SKM-1 (cell line): ENCODE measurements around the gene KRTAP2-3.
"Not testable (repeated sequence)": the region's sequence is repeated elsewhere in the genome, so short reads cannot be mapped to it uniquely, and the experiment has no call there.

ENCODE experiments used
- DNase-seq: peaks from one replicate; lab custom pipeline; 2025; ENCODE audit not compliant: unreplicated experiment; lab: John Stamatoyannopoulos, UW

The KRTAP2-3 gene

DNA sequence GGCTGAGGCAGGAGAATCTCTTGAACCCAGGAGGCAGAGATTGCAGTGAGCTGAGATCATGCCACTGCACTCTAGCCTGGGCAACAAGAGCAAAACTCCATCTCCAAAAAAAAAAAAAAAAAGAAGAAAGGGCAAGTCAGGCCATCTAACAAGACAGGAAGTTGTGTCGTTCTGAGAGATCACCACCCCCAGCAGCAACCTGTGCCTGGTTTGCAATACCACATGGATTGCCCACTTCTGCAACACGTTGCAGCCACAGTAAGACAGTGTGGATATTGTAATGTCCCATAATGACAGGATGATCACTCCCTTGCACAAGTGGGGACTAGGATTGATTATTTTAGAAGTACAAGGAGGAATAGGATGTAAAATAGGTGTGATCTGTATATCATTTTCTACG is 9.1 kb upstream of the KRTAP2-3 start:
- no peak for DNase-seq

DNA sequence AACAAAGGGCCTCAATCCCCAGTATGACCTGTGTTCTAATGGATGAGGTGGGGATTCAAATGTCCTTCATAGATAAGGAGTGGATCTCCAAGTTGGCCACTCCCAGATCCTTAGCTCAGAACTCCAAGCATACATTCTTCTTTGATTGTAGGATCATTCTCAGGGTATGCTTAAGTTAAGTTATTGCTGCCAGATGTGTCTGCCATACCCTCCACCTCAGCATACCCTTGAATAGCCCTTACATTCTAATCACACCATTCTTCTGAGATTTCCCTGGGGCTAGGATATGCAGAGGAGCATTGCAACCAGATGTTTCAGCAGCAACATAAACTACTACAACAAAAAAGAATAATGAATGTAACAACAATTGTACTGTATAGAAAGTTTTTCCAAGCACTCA is 7.4 kb upstream of the KRTAP2-3 start:
- DNase-seq = no peak

DNA sequence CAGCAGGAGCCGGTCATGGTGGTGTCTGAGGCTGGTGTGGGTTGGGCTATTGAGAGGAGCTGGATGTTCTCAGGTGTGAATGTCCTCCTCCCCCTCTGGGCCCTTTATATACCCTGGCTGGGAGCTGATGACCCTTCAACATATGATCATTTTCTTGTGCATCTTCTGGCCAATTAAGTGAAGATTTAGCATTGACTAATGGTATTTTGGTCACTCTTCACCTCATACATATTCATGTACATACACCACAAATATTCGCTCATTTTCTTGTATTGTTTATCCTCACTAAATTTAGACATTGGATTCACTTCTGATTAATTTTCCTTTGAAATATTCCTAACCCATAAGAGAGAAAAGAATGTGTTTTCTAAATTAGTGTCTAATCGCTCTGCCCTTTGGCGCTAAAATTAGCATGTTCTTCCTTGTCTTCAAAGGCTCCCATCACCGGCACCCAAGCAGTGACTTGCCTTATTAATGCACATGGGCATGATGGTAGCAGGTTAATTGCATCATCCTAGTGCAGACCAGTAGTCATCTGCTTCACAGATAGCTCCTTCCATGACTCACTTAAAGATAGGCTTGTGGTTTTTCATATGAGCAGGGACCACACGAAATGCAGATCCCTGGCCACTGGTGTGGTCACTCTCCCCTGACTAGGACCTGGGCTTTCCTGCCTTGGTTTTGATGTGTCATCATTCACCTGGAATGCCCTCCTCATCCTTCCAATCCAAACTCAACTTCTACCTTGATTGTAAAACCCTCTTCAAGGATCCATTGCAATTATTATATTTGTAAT is 6.1 kb upstream of the KRTAP2-3 start, which contains the start of gene KRTAP2-4:
TSS of gene KRTAP2-4 (minus strand) at position 51 of the 796 bp plus-strand sequence. CDS start at position 17, 34 bp downstream.
- DNase-seq = no peak

DNA sequence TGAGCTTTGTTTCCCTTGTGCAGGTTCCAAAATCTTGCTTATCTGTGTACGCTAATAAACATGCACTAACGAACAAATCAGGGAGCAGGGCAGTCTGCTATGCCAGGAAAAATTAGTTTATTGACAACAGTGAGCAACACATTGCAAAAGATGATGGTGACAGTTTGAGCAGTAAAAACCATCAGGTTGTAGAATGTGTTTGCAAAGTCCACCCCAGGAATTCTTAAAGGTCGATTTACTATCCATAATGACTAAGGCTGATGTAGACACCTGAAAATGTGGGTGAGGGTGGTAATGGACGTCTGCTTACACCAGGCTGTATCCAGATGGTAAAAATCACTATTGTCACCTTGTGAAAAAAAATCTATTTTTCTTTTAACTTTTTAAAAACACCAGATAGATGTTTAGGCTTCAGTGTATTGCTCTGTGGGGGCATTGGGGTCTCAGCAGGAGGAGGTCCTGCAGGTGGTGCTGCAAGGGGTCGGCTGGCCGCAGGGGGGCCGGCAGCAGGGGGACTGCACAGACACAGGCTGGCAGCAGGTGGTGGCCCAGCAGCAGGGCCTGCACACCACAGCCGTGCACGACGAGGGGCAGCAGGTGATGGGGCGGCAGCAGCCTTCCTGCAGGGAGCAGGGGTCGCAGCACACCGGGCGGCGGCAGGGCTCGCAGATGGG is 5.2 kb upstream of the KRTAP2-3 start:
- not testable (repeated sequence) for DNase-seq

DNA sequence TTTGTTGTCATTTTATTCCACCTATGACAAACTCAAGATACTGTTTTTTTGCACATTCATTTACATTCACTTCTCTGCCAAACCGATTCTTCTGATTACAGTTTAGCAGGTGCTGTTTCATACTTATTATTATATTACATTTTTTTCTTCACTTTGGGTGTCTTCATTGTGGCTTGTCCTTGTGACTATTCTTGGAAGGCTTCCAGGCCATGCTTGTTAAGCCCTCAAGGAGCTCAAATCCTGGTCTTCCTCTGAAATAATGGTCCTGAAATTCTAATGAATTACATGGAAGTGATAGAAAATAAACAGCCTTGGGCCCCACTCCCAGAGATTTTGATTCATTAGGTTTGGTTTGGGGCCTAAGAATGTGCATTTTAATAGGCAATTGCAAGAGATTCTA is 4.4 kb upstream of the KRTAP2-3 start:
- no peak for DNase-seq

DNA sequence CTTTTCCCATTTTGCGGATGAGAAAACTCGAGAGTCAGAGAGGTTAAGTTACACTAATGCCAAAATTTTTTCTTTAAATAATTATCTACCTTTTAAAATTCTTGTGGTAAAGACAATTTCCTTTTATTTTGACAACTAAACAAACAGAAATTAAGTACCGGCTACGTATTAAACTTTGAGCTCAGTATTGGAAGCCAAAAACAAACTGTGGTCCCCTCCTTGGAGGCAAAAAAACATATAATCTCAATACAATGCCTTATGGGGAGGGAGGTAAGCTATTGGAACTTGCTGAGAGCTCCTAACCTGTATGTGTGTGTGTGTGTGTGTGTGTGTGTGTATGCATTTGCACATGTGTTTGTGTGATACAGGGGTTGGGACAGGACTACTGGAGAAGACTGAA is 3.5 kb upstream of the KRTAP2-3 start:
- DNase-seq = no peak

DNA sequence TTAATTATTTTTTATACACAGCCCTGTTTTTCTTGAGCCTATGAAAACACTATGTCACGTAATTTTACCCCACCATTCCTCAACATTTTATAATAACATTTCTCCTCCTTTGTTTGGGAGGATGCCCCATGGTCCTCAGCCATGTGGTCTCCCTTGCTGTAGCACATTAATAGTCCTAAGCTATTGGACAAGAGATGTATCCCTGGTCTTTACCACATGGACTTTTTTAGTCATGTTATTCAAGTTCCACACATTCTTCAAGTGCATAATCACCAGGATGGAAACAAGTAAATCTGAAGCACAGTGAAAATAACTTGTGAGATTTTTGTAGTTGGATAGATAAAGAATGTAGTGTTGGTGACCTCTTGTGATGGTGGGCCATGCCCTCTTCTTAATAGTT is 2.0 kb upstream of the KRTAP2-3 start:
- no peak for DNase-seq

DNA sequence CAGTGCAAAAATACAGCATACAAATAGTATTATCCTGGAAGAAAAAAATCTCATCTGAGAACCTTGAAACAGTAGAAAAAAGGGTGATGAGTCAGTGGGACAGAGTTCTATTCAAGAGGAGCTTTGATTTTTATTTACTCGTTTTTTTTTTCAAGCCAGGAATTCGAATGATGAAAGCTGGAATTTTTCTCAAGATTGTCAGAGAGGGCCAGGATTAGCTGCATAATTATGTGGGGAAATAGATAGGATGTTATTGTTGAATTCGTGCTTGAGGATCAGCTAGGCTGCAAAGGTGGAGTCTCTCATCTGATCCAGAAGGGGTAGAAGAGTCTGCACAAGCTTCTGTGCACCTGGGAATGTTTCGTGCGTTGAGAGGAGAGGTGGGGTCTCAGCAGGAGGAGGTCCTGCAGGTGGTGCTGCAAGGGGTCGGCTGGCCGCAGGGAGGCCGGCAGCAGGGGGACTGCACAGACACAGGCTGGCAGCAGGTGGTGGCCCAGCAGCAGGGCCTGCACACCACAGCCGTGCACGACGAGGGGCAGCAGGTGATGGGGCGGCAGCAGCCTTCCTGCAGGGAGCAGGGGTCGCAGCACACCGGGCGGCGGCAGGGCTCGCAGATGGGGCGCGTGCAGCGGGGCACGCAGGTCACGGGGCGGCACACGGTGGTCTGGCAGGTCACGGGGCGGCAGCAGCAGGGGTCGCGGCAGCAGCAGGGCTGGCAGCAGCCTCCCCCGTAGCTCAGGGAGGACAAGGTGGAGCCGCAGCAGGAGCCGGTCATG is 450 bp downstream of the KRTAP2-3 start:
- DNase-seq = not testable (repeated sequence)

DNA sequence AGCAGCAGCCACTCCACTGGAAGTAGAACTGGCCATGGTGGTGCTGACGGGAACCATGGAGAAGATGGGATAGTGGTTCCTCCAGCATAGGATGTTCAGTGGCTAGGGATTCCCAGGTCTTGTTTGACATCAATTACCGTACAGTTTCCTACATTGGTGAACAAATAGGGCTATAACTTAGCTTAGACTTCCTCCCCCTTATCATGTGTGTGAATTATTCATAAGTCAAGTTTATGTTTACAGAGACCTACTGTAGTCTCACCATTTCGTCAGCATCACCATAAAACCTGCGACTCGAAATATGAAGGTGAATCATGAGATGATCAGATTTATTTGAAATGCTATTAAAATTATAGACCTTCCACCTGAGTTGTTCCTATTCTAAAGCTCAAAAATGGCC is 1.2 kb downstream of the KRTAP2-3 start:
- DNase-seq = no peak

DNA sequence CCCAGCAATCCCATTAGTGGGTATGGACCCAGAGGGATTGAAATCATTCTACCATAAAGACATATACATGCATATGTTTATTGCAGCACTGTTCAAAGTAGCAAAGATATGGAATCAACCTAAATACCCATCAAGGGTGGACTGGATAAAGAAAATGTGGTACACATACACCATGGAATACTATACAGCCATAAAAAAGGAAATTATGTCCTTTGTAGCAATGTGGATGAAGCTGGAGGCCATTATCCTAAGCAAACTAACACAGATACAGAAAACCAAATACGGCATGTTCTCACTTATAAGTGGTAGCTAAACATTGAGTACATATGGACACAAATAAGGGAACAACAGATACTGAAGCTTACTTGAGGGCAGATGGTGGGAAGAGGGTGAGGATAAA is 2.4 kb downstream of the KRTAP2-3 start:
- DNase-seq = no peak

DNA sequence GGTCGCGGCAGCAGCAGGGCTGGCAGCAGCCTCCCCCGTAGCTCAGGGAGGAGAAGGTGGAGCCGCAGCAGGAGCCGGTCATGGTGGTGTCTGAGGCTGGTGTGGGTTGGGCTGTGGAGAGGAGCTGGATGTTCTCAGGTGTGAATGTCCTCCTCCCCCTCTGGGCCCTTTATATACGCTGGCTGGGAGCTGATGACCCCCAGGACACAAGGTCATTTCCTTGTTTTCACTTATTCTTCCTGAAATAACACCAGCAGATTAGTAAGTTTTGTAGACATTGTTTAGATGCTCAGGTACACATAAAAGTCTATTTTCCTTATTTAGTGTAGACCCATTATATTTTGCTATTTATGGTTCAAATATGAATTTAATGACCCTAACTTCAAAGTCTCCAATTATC is 4.8 kb downstream of the KRTAP2-3 start, which contains the start of gene KRTAP2-2:
TSS of gene KRTAP2-2 (minus strand) at position 101 of the 400 bp plus-strand sequence. CDS start at position 82, 19 bp downstream.
- DNase-seq = not testable (repeated sequence)

DNA sequence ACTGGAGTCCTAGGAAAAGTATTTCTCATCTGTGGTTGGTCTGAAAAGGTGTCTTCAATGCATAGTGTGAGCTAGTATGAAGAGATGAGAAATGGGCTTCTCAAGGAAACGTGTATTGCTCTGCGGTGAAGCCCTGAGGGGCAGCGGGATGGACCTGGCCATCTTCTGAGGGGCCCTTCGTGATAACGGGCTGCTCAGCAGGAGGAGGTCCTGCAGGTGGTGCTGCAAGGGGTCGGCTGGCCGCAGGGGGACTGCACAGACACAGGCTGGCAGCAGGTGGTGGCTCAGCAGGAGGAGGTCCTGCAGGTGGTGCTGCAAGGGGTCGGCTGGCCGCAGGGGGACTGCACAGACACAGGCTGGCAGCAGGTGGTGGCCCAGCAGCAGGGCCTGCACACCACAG is 5.4 kb downstream of the KRTAP2-3 start:
- DNase-seq = not testable (repeated sequence)

DNA sequence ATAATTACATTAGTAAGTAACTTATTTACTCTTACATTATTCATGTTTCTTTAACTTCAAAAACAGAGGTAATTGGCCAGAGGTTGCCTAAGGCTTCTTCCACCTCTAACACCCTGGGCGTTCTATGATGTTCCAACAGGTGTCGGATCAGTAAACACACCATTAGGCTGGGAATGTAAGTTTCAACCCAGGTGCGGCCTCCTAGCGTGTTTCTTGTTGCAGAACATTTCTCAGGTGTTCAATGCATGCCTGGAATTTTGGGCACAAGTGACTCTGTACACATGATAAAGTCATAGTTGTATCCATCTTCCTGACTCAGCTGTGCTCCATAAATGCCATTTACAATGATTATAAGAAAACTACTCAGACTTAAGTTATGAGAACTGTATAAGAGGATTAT is 5.9 kb downstream of the KRTAP2-3 start:
- DNase-seq = no peak

DNA sequence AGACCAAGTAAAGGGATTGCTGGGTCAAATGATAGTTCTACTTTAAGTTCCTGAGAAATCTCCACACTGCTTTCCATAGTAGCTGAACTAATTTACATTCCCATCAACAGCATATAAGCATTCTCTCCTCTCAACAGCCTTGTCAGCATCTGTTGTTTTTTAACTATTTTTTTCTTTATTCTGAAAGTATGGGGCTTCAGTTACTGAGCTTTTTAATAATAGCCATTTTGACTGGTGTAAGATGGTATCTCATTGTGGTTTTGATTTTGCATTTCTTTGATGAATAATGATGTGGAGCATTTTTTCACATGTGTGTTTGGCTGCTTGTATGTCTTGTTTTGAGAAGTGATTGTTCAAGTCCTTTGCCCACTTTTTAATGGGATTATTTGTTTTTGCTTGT is 7.3 kb downstream of the KRTAP2-3 start:
- DNase-seq = no peak

DNA sequence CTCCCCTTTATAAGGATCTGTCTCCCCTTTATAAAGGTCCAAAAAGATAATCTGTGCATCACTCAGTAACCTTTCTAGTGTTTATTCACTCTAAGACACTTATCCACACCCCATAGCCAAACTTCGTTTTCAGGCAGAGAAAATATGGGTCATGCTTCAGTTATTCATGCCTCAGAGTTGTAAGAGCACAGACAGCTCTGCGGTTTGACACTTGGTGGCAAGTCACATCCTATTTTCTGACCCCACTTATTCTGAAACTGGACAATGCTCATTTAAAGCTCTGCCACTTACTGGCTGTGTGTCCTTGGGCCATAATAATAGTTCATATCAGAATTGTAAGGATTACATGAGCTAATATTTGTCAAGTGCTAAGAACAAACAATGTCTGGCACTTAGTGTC is 10.8 kb downstream of the KRTAP2-3 start:
- no peak for DNase-seq

DNA sequence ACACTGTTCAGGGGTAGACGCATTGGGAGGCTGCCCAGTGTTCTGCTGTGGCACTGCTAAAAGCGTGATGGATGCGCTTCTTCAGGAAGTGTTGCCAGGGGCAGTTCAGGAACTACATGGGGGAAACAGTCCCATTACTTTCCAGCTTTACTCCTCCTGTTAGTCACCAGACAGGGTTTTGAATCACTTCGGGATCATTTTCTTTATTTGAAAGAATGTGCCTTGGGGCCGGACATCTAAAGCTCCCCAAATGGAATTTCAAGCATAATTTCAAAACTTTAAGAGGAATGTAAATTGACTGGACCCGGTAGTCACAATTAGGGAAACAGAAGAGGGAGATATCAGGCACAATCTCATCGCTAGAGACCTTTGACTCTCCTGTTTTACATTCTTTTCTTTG is 11.5 kb downstream of the KRTAP2-3 start:
- DNase-seq = no peak

DNA sequence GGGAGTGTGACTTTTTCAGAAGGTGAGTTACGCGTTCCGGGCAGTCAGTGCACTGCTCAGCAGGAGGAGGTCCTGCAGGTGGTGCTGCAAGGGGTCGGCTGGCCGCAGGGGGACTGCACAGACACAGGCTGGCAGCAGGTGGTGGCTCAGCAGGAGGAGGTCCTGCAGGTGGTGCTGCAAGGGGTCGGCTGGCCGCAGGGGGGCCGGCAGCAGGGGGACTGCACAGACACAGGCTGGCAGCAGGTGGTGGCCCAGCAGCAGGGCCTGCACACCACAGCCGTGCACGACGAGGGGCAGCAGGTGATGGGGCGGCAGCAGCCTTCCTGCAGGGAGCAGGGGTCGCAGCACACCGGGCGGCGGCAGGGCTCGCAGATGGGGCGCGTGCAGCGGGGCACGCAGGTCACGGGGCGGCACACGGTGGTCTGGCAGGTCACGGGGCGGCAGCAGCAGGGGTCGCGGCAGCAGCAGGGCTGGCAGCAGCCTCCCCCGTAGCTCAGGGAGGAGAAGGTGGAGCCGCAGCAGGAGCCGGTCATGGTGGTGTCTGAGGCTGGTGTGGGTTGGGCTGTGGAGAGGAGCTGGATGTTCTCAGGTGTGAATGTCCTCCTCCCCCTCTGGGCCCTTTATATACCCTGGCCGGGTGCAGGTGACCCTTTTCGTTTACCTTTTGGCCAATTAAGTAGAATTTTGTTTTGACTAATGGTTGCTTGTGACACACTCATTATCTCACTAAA is 13.0 kb downstream of the KRTAP2-3 start, which contains the start of gene KRTAP2-1:
TSS of gene KRTAP2-1 (minus strand) at position 582 of the 731 bp plus-strand sequence. CDS start at position 533, 49 bp downstream.
- DNase-seq = not testable (repeated sequence)

DNA sequence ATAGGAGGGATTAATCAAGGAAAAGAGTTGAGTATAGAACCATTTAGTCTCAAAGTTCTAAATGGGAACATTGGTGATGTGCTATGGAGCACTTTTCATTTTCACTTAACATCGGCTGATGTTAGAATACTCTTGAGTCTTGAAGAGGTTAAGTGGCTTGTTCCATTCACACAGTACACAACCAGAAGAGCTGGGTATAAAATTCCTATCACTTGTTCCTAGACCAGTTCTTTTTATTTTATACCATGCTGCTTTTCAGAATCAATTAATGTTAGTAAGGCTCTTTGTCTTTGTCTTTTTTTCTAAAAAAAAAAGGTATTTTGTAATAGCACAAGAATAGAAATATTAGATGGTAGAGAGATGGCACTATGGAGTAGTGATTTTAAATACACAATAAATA is 17.0 kb downstream of the KRTAP2-3 start:
- no peak for DNase-seq

DNA sequence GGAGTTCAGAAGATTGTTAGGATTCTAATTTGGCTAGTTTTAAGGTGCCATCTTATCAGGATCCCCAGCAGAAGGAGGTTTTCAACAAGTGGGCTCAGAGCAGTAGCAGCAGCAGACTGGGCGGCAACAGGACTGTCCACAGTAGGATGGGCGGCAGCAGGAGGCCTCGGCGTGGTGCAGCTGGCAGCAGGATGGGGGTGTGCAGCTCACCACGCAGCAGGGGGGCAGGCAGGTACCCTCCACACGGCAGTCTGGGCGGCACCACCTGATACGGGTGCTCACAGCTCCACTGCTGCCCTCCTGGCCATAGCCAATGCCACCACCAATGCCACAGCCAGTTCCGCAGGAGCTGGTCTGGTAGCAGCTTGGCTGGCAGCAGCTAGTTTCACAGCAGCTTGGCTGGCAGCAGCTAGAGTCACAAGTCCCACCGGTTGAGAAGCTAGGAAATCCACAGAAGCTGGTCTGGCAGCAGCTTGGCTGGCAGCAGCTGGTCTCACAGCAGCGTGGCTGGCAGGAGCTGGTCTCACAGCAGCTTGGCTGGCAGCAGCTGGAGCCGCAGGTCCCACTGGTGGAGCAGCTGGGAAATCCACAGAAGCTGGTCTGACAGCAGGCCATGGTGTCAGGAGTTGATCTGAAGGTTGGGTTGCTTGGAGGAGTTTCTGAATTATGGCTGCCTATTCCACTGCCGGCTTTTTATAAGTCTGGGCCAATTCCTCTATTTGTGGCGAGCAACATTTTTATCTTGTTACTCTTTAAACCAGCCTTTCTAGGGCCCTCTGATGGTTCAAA is 18.9 kb downstream of the KRTAP2-3 start, which contains the start of gene KRTAP1-1:
TSS of gene KRTAP1-1 (minus strand) at position 668 of the 789 bp plus-strand sequence. CDS start at position 615, 53 bp downstream.
- not testable (repeated sequence) for DNase-seq

DNA sequence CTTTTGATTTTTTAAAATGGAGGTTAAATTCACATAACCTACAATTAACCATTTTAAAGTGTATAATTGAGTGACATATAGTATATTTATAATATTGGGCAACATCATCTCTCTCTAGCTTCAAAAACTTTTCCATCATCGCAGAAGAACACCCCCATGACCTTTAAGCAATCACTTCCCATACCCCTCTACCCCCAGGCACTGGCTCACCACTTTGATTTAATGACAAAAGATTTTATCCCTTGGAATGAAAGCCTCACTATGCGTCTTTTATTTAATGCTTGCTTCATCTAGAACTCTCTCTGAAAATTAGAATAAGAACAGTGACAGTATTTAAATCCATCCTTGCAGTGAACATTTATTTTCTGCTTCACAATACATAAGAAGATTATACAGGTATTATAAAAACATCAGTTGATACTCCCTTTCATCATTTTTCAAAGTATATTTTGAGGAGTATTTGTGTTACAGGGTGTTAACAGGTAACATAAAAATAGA is 22.0 kb downstream of the KRTAP2-3 start:
- DNase-seq = no peak
